ENCODE measurements around the gene RSPH3. TPM values are rescaled to one million over a fixed set of nuclear protein-coding genes. Genes with fewer than 3 reads are reported as not detected.
"Not testable (repeated sequence)": the region's sequence is repeated elsewhere in the genome, so short reads cannot be mapped to it uniquely, and the experiment has no call there.

RSPH3 gene
- total RNA-seq, 1 donor from 2014 or later, result 9.7 TPM

DNA sequence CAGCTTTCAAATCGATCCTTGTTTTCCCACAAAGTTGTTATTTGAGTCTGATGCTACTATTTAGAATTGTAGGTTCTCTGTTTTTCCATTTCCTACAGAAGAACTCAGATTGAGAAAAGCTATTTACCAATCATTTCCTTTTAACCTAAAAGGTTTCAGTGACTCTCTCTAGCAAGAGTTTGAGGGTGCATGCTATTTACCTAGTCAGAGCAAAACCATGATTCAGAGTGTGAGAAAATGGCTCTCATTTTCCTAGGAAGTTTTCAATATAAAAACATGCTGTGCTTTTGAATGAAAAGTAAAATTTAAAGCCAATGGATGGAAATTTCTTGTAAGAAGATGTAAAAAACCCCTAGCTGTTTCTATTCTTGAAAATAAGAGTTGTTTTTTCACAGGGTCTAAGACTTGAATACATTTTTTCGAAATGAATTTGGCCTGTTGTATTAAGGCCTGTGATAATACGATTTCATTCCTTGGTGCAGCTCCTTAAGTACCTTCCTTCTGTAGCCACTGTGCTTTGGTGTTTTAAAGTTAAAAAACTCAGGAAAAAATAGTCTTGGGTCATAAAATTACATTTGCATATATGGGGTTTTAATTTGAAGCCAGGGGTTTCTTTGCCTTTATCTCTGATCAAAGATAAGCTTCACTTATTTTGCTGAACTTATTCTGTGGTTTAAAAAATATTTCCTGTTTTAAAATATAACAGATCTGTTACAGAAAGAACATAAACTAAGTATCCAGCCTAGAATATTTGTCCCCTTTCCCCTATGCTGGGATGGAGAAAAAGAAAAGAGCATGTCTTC, 18.0 kb upstream of the RSPH3 start:
- H3K4me3 Mint-ChIP-seq, result no peak overlapping the region
- no peaks in the 10 kb centered on the region for H3K27me3 Mint-ChIP-seq
- no peak for DNase-seq (ENCODE audit: extremely low spot score, unreplicated experiment)
- H3K4me1 Mint-ChIP-seq (ENCODE audit: unreplicated experiment), result no peaks in the 10 kb centered on the region
- TF ChIP-seq, protein P1, sequence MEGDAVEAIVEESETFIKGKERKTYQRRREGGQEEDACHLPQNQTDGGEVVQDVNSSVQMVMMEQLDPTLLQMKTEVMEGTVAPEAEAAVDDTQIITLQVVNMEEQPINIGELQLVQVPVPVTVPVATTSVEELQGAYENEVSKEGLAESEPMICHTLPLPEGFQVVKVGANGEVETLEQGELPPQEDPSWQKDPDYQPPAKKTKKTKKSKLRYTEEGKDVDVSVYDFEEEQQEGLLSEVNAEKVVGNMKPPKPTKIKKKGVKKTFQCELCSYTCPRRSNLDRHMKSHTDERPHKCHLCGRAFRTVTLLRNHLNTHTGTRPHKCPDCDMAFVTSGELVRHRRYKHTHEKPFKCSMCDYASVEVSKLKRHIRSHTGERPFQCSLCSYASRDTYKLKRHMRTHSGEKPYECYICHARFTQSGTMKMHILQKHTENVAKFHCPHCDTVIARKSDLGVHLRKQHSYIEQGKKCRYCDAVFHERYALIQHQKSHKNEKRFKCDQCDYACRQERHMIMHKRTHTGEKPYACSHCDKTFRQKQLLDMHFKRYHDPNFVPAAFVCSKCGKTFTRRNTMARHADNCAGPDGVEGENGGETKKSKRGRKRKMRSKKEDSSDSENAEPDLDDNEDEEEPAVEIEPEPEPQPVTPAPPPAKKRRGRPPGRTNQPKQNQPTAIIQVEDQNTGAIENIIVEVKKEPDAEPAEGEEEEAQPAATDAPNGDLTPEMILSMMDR (conservative IDR thresholded peaks at IDR 0.05), result no peak
- H3K9me3 Mint-ChIP-seq, result no peaks in the 10 kb centered on the region
- H3K36me3 Mint-ChIP-seq, result no peaks in the 10 kb centered on the region
- H3K27ac Mint-ChIP-seq, result no peak overlapping the region

DNA sequence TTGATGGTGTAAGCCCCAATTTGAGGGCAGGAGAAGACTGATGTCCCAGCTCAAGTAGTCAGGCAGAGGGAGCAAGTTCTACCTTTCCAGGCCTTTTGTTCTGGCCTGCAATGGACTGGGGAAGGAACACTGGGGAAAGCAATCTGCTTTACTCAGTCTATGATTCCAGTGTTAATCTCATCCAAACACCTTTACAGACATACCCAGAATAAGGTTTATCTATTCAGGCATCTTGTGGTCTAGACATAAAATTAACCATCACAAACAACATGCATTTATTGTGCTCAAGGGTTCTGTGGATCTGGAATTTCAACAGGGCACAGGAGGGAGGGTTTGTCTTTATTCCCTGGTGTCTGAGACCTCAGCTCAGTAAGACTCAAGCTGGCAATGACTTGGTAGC, 14.4 kb upstream of the RSPH3 start:
- no peaks in the 10 kb centered on the region for H3K9me3 Mint-ChIP-seq
- no peaks in the 10 kb centered on the region for H3K36me3 Mint-ChIP-seq
- DNase-seq (ENCODE audit: extremely low spot score, unreplicated experiment), result no peak
- no peak overlapping the region for H3K4me3 Mint-ChIP-seq
- no peak overlapping the region for H3K27ac Mint-ChIP-seq
- TF ChIP-seq, protein P1 (conservative IDR thresholded peaks at IDR 0.05), result no peak
- no peaks in the 10 kb centered on the region for H3K4me1 Mint-ChIP-seq (ENCODE audit: unreplicated experiment)
- H3K27me3 Mint-ChIP-seq, result no peaks in the 10 kb centered on the region

DNA sequence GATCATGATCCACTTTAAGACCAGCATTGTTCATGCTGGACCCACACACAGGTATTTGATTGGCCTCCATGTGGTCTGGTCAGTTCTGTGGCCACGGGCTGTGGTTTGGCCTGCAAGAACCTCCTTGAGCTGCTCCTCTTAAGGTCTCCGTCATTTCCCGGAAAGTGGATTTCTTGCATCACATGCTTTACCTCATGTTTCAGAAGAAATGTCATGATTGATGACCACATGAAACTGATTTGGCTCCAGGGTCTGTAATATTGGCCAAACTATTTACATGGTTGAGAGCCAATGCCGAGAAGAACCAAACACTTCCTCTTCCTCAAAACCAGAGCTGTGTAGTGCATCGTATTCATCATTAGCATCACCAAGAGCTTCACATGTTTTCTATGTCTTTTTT, 13.2 kb upstream of the RSPH3 start:
- H3K4me1 Mint-ChIP-seq (ENCODE audit: unreplicated experiment), result no peaks in the 10 kb centered on the region
- TF ChIP-seq, protein P1 (conservative IDR thresholded peaks at IDR 0.05), result no peak
- H3K9me3 Mint-ChIP-seq, result no peaks in the 10 kb centered on the region
- DNase-seq (ENCODE audit: extremely low spot score, unreplicated experiment), result no peak
- H3K36me3 Mint-ChIP-seq, result no peaks in the 10 kb centered on the region
- no peak overlapping the region for H3K27ac Mint-ChIP-seq
- no peak overlapping the region for H3K4me3 Mint-ChIP-seq
- H3K27me3 Mint-ChIP-seq, result no peaks in the 10 kb centered on the region

DNA sequence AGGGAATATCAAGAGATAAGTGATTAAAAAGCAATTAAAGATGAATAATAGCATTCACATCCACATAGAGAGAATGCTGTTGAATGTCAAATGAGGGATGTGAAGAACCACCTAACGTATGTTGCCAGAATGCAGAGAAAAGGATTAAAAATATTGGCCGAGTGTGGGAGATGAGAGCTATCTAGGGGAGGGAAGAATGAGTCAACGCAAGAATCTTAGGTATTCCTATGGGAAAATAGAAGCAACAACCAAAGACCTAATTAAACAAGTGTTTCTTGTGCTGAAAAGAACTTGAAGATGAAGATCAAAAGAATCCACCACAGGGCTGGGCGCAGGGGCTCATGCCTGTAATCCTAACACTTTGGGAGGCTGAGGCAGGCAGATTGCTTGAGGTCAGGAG, 12.2 kb upstream of the RSPH3 start:
- Mint-ChIP-seq H3K9me3 (no peaks in the 10 kb centered on the region), H3K27ac (no peak overlapping the region), H3K4me3 (no peak overlapping the region), H3K4me1 (ENCODE audit: unreplicated experiment) (no peaks in the 10 kb centered on the region), H3K36me3 (no peaks in the 10 kb centered on the region), H3K27me3 (no peaks in the 10 kb centered on the region)
- TF ChIP-seq, protein P1 (conservative IDR thresholded peaks at IDR 0.05), result no peak
- no peak for DNase-seq (ENCODE audit: extremely low spot score, unreplicated experiment)

DNA sequence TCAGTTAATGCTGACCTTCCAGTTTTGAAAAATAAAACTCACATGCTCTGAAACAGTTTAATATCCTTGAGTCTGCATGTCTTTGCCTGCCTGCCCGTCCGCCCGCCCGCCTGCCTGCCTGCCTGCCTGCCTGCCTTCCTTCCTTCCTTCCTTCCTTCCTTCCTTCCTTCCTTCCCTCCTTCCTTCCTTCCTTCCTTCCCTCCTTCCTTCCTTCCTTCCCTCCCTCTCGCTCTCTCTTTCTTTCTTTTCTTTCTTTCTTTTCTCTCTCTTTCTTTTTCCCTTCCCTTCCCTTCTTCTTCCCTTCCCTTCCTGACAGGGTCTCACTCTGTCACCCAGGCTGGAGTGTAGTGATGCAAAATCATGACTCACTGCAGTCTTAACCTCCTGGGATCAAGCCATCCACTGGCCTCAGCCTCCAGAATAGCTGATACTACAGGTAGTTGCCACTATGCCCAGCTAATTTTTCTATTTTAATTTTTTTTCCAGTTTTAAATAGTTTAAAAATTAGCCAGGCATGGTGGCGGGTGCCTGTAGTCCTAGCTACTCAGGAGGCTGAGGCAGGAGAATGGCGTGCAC, 10.1 kb upstream of the RSPH3 start:
- H3K27me3 Mint-ChIP-seq; H3K27ac Mint-ChIP-seq; H3K9me3 Mint-ChIP-seq; H3K36me3 Mint-ChIP-seq; H3K4me3 Mint-ChIP-seq; H3K4me1 Mint-ChIP-seq (ENCODE audit: unreplicated experiment); DNase-seq (ENCODE audit: extremely low spot score, unreplicated experiment): not testable (repeated sequence)

DNA sequence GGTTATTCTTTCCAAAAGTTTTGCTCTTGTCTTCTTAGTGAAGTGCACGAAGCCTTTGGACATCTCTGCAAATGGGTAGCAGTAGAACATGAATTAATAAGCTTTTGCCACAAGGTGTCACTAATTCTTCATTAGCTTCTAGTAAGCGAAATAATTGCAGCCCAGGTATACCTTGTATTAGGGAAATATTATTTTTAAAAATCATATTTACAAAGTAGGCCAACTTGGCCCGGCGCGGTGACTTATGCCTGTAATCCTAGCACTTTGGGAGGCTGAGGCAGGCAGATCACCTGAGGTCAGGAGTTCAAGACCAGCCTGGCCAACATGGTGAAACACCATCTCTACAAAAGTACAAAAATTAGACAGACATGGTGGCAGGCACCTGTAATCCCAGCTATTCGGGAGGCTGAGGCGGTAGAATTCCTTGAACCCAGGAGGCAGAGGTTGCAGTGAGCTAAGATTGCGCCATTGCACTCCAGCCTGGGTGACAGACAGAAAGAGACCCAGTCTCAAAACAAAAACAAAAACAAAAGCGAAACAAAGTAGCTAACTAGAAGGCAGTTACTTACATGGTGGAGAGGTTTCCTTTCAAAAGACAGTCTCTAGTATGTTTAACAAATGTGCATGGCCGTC, 8.8 kb upstream of the RSPH3 start:
- Mint-ChIP-seq H3K27ac (no peak overlapping the region), H3K4me3 (no peak overlapping the region), H3K4me1 (ENCODE audit: unreplicated experiment) (no peaks in the 10 kb centered on the region), H3K36me3 (peaks cover 5% of the 10 kb centered on the region), H3K27me3 (no peaks in the 10 kb centered on the region), H3K9me3 (no peaks in the 10 kb centered on the region)
- DNase-seq (ENCODE audit: extremely low spot score, unreplicated experiment), result no peak
- TF ChIP-seq, protein P1 (conservative IDR thresholded peaks at IDR 0.05), result peak; percentile 62
